Tibial artery (tissue), 4 donors: Measurements from ENCODE around the gene HYAL1.

Experiments used
- DNase-seq, 2 donors: peaks; one replicate each; pipeline ENCODE4 v3.0.0-alpha.2; 2019
- H3K27ac ChIP-seq, 2 donors: fragments of 200-600 bp; sonication (generic) in 1 of 2; 1 replicate in 1 of 2; 2 replicates in 1 of 2; pipeline ENCODE4 v1.5.1; 2018 to 2019; ENCODE audit warnings: mild to moderate bottlenecking in 1 of 2
- H3K27me3 ChIP-seq, 2 donors: fragments of 200-600 bp; sonication (generic) in 1 of 2; one replicate each; pipeline versions ENCODE4 v1.5.1 to v1.6.0; 2016 to 2019
- H3K36me3 ChIP-seq, 3 donors: fragments of 200-600 bp; sonication (generic) in 2 of 3; one replicate each; pipeline ENCODE4 v1.5.1; 2016 to 2019; ENCODE audit warnings: mild to moderate bottlenecking in 2 of 3
- H3K4me1 ChIP-seq, 4 donors: fragments of 200-600 bp; sonication (generic) in 2 of 4; 1 replicate in 3 of 4; 2 replicates in 1 of 4; pipeline ENCODE4 v1.5.1; 2016 to 2019
- H3K4me3 ChIP-seq, 2 donors: fragments of 200-600 bp; sonication (generic) in 1 of 2; 1 replicate in 1 of 2; 2 replicates in 1 of 2; pipeline ENCODE4 v1.5.1; 2018 to 2019; ENCODE audit warnings: mild to moderate bottlenecking in 2 of 2
- H3K9me3 ChIP-seq, 3 donors: fragments of 200-600 bp; sonication (generic) in 1 of 3; one replicate each; pipeline ENCODE4 v1.5.1; 2016 to 2019
- intact Hi-C: fragments of 100-400 bp; cut with DNase I; formaldehyde crosslinking; loops from one replicate; pipeline ENCODE4 v1.15.0; 2023; ENCODE audit warnings: low total_unique reads
- TF ChIP-seq, protein P1 (sequence below), 2 experiments: fragments of 200-600 bp in 1 of 2; fragments of 450-650 bp in 1 of 2; IDR thresholded peaks; one replicate each; pipeline ENCODE4 v1.5.1; 2017 to 2019; ENCODE audit warnings: antibody characterized with exemption in 2 of 2, mild to moderate bottlenecking in 1 of 2, moderate library complexity in 1 of 2

Gene HYAL1

DNA sequence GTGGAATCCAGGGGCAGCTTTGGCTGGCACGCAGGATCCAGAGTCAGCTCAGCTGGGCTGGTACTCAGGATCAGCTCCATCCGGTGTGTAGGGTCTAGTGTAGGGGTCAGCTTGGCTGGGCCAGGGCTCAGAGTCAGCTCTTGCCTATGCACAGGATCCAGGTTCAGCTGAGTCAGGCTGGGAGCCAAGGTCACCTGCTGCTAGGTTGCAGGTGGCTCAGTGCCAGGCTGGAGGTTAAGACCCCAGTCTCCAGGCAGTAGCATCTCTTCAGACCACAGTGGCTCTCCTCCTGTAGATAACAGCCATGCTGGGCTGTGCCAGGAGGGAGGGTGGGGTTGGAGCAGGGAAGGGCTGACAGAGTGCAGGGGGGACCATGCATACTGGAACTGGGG lies 6.0 kb downstream of the HYAL1 start:
- H3K4me1 ChIP-seq = peaks cover 8 to 42% (median 39%) of the 10 kb centered on the region in 4 donors
- no peaks in the 10 kb centered on the region for H3K9me3 ChIP-seq
- peak overlapping the region in 1 of 2 donors; percentile 93 for H3K27ac ChIP-seq
- TF ChIP-seq, protein P1, sequence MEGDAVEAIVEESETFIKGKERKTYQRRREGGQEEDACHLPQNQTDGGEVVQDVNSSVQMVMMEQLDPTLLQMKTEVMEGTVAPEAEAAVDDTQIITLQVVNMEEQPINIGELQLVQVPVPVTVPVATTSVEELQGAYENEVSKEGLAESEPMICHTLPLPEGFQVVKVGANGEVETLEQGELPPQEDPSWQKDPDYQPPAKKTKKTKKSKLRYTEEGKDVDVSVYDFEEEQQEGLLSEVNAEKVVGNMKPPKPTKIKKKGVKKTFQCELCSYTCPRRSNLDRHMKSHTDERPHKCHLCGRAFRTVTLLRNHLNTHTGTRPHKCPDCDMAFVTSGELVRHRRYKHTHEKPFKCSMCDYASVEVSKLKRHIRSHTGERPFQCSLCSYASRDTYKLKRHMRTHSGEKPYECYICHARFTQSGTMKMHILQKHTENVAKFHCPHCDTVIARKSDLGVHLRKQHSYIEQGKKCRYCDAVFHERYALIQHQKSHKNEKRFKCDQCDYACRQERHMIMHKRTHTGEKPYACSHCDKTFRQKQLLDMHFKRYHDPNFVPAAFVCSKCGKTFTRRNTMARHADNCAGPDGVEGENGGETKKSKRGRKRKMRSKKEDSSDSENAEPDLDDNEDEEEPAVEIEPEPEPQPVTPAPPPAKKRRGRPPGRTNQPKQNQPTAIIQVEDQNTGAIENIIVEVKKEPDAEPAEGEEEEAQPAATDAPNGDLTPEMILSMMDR (IDR thresholded peaks at IDR 0.05) = no peak
- H3K27me3 ChIP-seq = no peaks in the 10 kb centered on the region
- no peak for DNase-seq
- H3K4me3 ChIP-seq = no peak overlapping the region
- peaks cover 0 to 9% (median 0%) of the 10 kb centered on the region in 3 donors for H3K36me3 ChIP-seq
- intact Hi-C loops = no loop called here

DNA sequence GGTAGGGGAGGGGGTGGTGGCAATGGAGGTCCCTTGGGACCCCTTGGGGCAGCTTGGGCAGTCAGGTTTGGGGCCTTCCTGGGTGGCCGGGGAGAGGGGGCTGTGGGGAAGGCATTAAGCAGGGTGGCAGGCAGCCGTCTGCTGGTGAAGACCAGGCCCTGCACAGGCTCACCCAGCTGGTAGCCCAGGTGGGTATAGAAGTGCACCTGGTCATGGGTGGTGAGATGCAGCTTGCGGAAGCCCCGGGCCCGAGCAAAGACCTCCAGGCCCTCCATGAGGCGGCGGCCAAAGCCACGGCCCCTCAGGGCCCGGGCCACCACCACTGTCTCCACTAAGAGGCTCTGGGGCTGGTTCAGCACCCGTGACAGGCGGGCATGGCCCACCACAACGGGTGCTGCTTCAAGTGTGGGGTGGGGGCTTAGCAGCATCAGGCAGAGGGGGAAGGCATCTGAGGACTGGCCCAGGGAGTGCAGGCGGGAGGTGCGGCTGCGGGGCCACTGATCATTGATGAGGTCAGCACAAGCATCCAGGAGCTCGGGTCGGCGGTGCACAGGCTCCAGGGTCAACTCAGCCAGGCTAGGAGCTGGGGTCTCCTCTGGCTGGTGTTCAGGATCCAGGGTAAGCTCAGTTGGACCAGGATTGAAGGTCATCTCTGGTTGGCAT lies 6.5 kb downstream of the HYAL1 start:
- no peak overlapping the region for H3K4me3 ChIP-seq
- no peak overlapping the region for H3K27ac ChIP-seq
- TF ChIP-seq, protein P1 (IDR thresholded peaks at IDR 0.05) = no peak
- peaks cover 8 to 42% (median 39%) of the 10 kb centered on the region in 4 donors for H3K4me1 ChIP-seq
- intact Hi-C loops = no loop called here
- no peaks in the 10 kb centered on the region for H3K27me3 ChIP-seq
- no peak for DNase-seq
- peaks cover 0 to 9% (median 0%) of the 10 kb centered on the region in 3 donors for H3K36me3 ChIP-seq
- H3K9me3 ChIP-seq = no peaks in the 10 kb centered on the region

DNA sequence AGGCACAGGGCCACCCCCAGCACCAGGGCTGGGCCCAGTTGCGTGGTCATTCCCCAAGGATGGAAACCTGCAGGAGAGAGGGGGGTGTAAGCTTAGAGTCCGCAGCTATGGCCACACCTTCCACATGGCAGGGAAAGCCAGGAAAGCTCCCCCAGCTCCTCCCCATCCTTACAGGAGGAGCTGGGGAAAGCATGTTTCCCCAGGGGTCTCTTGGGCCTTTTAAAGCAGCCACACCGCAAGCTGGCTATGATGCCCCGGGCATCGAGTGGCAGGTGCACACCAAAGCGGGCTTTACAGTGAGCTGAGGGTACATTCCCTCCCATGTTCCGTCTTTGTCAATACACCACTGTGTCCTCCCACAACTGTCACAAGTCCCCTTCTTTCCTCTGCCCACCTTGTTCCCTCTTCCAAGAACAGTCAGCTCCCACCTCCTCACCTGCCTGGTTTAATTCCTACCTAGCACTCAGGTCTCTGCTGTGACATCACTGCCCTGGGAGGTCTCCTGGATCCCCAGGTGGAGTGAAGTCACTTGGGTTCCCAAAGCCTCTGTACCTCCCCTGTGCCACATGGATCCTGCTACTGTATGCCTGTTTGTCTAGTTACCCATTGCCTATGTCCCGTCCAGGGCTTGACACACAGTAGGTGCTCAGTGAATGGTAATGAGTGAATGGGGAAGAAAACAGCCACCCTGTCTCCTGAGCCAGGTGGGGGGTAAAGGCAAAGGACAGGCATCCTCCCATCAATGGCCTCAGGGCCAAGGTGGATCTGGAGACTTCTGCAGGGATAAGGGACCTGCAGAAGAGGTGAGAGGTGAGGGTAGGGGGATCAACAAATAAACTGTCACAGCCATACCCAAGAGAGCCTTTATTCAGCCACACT lies 7.6 kb downstream of the HYAL1 start:
- H3K36me3 ChIP-seq = peaks cover 0 to 9% (median 0%) of the 10 kb centered on the region in 3 donors
- H3K4me1 ChIP-seq = peaks cover 8 to 47% (median 45%) of the 10 kb centered on the region in 4 donors
- no peak for DNase-seq
- intact Hi-C loops = no loop called here
- H3K4me3 ChIP-seq = no peak overlapping the region
- no peaks in the 10 kb centered on the region for H3K27me3 ChIP-seq
- TF ChIP-seq, protein P1 (IDR thresholded peaks at IDR 0.05) = no peak
- H3K9me3 ChIP-seq = no peaks in the 10 kb centered on the region
- H3K27ac ChIP-seq = no peak overlapping the region

DNA sequence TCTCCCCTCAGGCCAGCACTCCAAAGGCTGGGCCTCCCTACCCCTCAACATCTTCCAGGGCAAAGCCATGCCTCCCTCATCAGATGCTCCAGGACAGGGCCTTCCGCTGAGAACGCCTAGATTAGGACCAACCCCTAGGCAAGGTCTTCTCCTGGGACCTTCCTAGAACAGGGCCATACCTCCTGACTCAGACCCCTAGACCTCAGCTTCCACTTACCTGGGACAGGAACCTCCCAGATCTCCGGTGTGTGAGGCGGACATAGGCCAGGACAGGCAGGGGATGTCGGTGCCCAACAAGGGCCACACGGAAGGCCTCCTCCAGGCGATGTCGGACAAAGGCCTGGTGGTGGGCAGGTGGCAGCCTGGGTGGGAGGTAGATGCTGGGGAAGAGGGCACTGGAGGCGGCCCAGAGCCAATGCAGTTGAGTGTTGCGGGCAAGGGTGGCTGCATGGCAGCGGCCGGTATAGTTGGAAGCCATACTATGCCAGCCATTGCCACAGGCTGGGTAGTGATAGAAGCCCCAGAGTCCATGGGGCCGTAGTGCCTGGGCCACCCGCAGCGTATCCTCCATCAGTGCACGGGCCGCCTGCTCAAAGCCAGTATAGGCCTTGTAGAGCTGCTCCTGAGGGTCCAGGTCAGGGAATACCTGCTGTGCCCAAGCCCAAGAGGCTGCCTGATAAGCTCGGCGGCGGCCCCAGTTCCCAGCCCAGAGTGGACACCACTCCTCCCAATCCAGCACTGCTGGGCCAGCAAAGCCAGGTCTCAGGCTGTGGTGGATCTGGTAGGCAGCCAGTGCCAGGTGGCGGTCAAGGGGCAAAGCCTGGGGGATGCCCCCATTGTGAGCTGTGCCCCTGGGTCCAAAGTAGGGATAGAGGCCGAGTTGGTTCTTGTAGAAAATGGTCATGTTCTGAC lies 8.6 kb downstream of the HYAL1 start:
- Histone ChIP-seq H3K4me3 (no peak overlapping the region), H3K9me3 (no peaks in the 10 kb centered on the region), H3K27me3 (no peaks in the 10 kb centered on the region), H3K27ac (no peak overlapping the region), H3K36me3 (peaks cover 5 to 18% (median 7%) of the 10 kb centered on the region in 3 donors), H3K4me1 (peaks cover 0 to 43% (median 36%) of the 10 kb centered on the region in 4 donors)
- DNase-seq = no peak
- TF ChIP-seq, protein P1 (IDR thresholded peaks at IDR 0.05) = no peak
- intact Hi-C loops = no loop called here

DNA sequence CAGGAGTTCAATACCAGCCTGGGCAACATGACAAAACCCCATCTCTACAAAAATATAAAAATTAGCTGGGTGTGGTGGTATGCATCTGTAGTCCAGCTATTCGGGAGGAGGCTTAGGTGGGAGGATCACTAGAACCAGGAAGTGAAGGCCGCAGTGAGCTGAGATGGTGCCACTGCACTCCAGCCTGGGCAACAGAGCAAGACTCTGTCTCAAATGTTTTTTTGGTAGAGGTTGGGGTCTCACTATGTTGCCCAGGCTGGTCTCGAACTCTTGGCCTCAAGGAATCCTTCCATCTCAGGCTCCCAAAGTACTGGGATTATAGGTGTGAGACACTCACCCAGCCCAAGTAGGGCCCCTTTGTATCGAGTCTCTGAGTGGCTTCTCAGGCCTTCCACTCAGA lies 9.3 kb downstream of the HYAL1 start:
- intact Hi-C loops = no loop called here
- no peak overlapping the region for H3K4me3 ChIP-seq
- no peak overlapping the region for H3K27ac ChIP-seq
- H3K9me3 ChIP-seq = no peaks in the 10 kb centered on the region
- no peak for DNase-seq
- peaks cover 7 to 24% (median 13%) of the 10 kb centered on the region in 3 donors for H3K36me3 ChIP-seq
- H3K27me3 ChIP-seq = no peaks in the 10 kb centered on the region
- H3K4me1 ChIP-seq = peaks cover 0 to 41% (median 35%) of the 10 kb centered on the region in 4 donors
- TF ChIP-seq, protein P1 (IDR thresholded peaks at IDR 0.05) = no peak
